ENCODE results near the gene PCDHGB4.
"Not testable (repeated sequence)": the region's sequence is repeated elsewhere in the genome, so short reads cannot be mapped to it uniquely, and the experiment has no call there.

The PCDHGB4 gene

DNA sequence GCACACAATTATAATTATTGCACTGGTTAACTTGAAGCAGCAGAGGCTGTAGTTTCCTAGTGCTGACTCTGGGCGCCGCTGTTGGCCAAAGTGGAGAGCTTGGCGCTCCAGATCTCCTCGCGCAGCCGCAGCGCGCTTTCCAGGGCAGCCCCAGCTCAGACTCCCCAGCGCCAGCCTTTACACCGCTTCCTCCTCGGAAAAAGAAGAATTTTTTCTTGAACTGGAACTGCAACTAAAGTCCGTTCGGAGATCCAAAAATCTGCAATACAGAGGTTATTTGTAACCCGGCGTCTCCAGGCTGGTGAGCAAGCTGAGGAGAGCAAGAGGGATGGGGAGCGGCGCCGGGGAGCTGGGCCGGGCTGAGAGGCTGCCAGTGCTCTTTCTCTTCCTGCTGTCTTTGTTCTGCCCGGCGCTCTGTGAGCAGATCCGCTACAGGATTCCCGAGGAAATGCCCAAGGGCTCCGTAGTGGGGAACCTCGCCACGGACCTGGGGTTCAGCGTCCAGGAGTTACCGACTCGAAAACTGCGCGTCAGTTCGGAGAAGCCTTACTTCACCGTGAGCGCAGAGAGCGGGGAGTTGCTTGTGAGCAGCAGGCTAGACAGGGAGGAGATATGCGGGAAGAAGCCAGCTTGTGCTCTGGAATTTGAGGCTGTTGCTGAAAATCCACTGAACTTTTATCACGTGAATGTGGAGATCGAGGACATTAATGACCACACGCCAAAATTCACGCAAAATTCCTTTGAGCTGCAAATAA lies at the start of gene PCDHGB4:
TSS of gene PCDHGB4 (plus strand) at position 142 of the 755 bp plus-strand sequence. CDS start at position 329, 187 bp downstream.
- DNase-seq (ENCODE audit: extremely low spot score) = peak; percentile 58

GRCh38 chr5:141338538-141339306 lies 48.8 kb upstream of the PCDHGB4 start, which contains the start of gene PCDHGA2:
TSS of gene PCDHGA2 (plus strand) at chr5:141338760.
- TF ChIP-seq, protein P1, sequence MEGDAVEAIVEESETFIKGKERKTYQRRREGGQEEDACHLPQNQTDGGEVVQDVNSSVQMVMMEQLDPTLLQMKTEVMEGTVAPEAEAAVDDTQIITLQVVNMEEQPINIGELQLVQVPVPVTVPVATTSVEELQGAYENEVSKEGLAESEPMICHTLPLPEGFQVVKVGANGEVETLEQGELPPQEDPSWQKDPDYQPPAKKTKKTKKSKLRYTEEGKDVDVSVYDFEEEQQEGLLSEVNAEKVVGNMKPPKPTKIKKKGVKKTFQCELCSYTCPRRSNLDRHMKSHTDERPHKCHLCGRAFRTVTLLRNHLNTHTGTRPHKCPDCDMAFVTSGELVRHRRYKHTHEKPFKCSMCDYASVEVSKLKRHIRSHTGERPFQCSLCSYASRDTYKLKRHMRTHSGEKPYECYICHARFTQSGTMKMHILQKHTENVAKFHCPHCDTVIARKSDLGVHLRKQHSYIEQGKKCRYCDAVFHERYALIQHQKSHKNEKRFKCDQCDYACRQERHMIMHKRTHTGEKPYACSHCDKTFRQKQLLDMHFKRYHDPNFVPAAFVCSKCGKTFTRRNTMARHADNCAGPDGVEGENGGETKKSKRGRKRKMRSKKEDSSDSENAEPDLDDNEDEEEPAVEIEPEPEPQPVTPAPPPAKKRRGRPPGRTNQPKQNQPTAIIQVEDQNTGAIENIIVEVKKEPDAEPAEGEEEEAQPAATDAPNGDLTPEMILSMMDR (IDR thresholded peaks at IDR 0.05; ENCODE audit: control extremely low read depth, extremely low read depth, low read depth, missing control alignments) = peak; percentile 35
- ChIA-PET POLR2A (no interaction called here), CTCF (interaction anchor here (1.1 to 2.5 kb wide), 14 partner anchors 8 to 492 kb away, joined by 3 to 14 read pairs (median 5); partner anchors contain the start of genes PCDHGA1, PCDHGA10, PCDHGA12 and PCDHGB1)
- DNase-seq (ENCODE audit: extremely low spot score) = peak; percentile 47

More for the DNA sequence above, at the start of gene PCDHGB4:
- CTCF ChIA-PET = interaction anchor here (1.5 kb wide), 1 partner anchor 25 kb away, joined by 4 read pairs; the partner anchor contains the start of gene PCDHGA10
- POLR2A ChIA-PET = not testable (repeated sequence)

DNA sequence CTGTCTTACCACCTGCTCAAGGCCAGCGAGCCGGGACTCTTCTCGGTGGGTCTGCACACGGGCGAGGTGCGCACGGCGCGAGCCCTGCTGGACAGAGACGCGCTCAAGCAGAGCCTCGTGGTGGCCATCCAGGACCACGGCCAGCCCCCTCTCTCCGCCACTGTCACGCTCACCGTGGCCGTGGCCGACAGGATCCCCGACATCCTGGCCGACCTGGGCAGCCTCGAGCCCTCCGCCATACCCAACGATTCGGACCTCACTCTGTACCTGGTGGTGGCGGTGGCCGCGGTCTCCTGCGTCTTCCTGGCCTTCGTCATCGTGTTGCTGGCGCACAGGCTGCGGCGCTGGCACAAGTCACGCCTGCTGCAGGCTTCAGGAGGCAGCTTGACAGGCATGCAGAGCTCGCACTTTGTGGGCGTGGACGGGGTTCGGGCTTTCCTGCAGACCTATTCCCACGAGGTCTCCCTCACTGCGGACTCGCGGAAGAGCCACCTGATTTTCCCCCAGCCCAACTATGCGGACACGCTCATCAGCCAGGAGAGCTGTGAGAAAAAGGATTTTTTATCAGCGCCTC lies 46.6 kb upstream of the PCDHGB4 start:
- DNase-seq (ENCODE audit: extremely low spot score); POLR2A ChIA-PET: not testable (repeated sequence)
- CTCF ChIA-PET = interaction anchor here (2.2 kb wide), 1 partner anchor 10 kb away, joined by 7 read pairs; the partner anchor contains the start of gene PCDHGA1

GRCh38 chr5:141342773-141343172 lies 44.7 kb upstream of the PCDHGB4 start:
- DNase-seq (ENCODE audit: extremely low spot score) = no peak
- ChIA-PET POLR2A (no interaction called here), CTCF (interaction anchor here (0.9 to 2.3 kb wide), 6 partner anchors 12 to 221 kb away, joined by 3 to 7 read pairs (median 5); partner anchors contain the start of genes PCDHGA1, PCDHGA10, PCDHGA12 and TAF7)
- TF ChIP-seq, protein P1 (IDR thresholded peaks at IDR 0.05; ENCODE audit: control extremely low read depth, extremely low read depth, low read depth, missing control alignments) = no peak

DNA sequence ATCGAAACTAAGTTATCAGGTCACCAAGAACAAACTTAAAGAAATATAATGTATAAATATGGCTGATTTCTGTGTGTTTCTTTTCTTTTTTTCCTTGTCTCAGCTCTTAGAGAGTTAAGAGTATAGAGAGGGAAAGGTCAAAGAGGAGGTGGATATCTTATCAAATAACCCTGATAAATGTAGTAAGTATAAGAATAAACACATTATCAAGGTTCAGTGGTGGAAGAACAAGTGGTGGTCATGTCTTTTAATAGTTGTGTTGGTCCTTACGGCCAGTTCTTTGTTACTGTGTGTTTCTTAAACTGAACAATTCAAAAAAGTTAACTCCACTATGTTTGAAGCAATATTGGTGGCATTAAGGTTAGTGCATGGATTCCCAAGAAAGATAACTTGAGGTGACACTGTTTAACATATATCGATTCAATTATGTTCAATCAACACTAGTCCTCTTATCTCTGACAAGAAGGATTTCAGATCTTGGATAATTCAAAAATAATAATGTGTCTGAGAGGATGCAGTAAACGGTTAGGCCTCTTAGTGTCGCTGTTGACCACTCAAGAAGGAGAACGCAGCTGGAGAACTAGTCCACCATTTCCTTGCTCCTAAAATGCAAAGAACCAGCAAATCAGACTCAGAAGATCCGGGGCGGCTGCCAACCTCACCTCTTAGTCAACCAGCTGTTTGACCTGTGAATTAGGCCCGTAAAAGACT lies 44.1 kb upstream of the PCDHGB4 start, which contains the start of gene PCDHGA3:
TSS of gene PCDHGA3 (plus strand) at position 588 of the 711 bp plus-strand sequence. CDS start 205 bp downstream, outside the sequence.
- DNase-seq (ENCODE audit: extremely low spot score) = no peak
- ChIA-PET POLR2A (no interaction called here), CTCF (interaction anchor here (1.2 to 2.3 kb wide), 6 partner anchors 13 to 220 kb away, joined by 4 to 7 read pairs (median 4); partner anchors contain the start of genes PCDHGA1, PCDHGA10 and PCDHGA12)
- TF ChIP-seq, protein P1 (IDR thresholded peaks at IDR 0.05; ENCODE audit: control extremely low read depth, extremely low read depth, low read depth, missing control alignments) = no peak

DNA sequence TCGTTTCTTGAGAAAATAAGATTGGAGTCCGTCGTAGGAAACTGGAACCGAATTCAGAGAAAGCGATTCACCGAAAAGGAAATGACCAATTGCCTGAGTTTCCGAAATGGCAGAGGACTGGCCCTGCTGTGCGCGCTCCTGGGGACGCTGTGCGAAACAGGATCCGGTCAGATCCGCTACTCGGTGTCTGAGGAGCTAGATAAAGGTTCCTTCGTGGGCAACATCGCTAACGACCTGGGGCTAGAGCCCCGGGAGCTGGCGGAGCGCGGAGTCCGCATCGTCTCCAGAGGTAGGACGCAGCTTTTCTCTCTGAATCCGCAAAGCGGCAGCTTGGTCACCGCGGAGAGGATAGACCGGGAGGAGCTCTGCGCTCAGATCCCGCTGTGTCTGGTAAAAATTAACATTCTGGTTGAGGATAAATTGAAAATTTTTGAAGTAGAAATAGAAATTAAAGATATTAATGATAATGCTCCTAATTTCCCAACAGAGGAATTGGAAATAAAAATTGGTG lies 43.5 kb upstream of the PCDHGB4 start:
- no peak for DNase-seq (ENCODE audit: extremely low spot score)
- CTCF ChIA-PET = interaction anchor here (1.0 to 2.3 kb wide), 7 partner anchors 13 to 220 kb away, joined by 4 to 7 read pairs (median 5); partner anchors contain the start of genes PCDHGA1, PCDHGA10, PCDHGA12 and PCDHGB2
- TF ChIP-seq, protein P1 (IDR thresholded peaks at IDR 0.05; ENCODE audit: control extremely low read depth, extremely low read depth, low read depth, missing control alignments) = no peak
- POLR2A ChIA-PET = no interaction called here
